Subcutaneous abdominal adipose tissue (tissue), 5 donors: ENCODE measurements around the gene MSI2.

ENCODE experiments used
- H3K27ac ChIP-seq: one replicate; pipeline ENCODE4 v1.7.0; 2013; ENCODE audit warnings: low read depth, mild to moderate bottlenecking, inconsistent platforms, low read length, moderate library complexity
- H3K27me3 ChIP-seq, 5 donors: one replicate each; pipeline ENCODE4 v1.7.0; 2013; ENCODE audit warnings: low read length in 5 of 5, inconsistent platforms in 1 of 5; ENCODE audit not compliant: control insufficient read depth in 5 of 5, insufficient read depth in 4 of 5
- H3K36me3 ChIP-seq, 5 donors: one replicate each; pipeline ENCODE4 v1.7.0; 2013; ENCODE audit warnings: low read length in 5 of 5; ENCODE audit not compliant: control insufficient read depth in 5 of 5, insufficient read depth in 5 of 5
- H3K4me1 ChIP-seq, 5 donors: one replicate each; pipeline ENCODE4 v1.7.0; 2013; ENCODE audit warnings: low read length in 5 of 5, mild to moderate bottlenecking in 3 of 5, moderate library complexity in 1 of 5; ENCODE audit not compliant: control insufficient read depth in 5 of 5, insufficient read depth in 5 of 5
- H3K4me3 ChIP-seq, 5 donors: one replicate each; pipeline ENCODE4 v1.7.0; 2013; ENCODE audit warnings: low read length in 5 of 5, low read depth in 1 of 5
- H3K9ac ChIP-seq, 5 donors: one replicate each; pipeline ENCODE4 v1.7.0; 2013; ENCODE audit warnings: low read length in 5 of 5, mild to moderate bottlenecking in 4 of 5, moderate library complexity in 3 of 5
- H3K9me3 ChIP-seq, 5 donors: one replicate each; pipeline ENCODE4 v1.7.0; 2013; ENCODE audit warnings: low read length in 5 of 5; ENCODE audit not compliant: control insufficient read depth in 5 of 5
- donor health status: healthy.
- donor health status: healthy.
- donor health status: healthy.
- donor health status: healthy.
- donor health status: healthy.

The MSI2 gene

DNA sequence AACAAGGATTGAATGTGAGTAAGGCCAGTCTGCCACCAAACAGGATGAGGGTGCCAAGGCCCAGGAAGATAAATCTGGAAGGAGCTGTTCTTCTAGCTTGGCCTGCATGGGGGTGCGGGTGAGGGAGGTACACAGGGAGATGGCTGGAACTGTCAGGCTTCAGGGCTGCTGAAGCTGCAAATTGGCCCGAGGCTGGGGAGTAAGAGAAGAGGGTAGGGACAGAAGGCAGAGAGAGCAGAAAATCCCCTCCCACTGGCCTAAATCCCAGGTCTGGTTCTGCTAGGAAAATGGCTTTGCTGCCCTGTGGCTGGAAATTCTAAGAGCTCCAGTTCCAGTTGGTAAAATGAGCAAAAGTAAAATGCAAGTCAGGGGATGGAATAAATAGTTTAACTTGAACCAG is 400.9 kb downstream of the MSI2 start:
- no peak overlapping the region for H3K4me3 ChIP-seq
- H3K36me3 ChIP-seq = peaks cover 0 to 4% (median 0%) of the 10 kb centered on the region in 5 donors
- H3K9me3 ChIP-seq = no peaks in the 10 kb centered on the region
- no peak overlapping the region for H3K27ac ChIP-seq
- no peak overlapping the region for H3K9ac ChIP-seq
- H3K27me3 ChIP-seq = no peaks in the 10 kb centered on the region
- H3K4me1 ChIP-seq = peaks cover 0 to 8% (median 1%) of the 10 kb centered on the region in 5 donors

DNA sequence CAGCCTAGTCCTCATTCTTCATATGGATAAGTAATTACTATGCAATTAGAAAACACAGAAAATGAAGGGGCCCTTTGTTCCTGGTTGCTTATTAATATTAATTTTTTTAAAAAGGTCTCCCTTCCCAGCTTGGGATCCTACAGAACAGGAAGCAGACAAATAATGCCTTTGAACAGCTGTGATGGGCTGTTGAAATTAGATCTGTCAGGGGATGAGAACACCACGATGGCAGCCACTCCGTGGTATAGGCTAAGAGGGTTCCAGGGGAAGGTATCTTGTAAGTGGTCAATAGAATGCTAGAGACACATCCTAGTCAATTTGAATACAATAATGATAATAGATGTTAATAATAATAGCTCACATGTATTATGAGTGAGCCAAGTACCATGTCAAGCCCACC is 405.7 kb downstream of the MSI2 start:
- no peak overlapping the region for H3K4me3 ChIP-seq
- no peaks in the 10 kb centered on the region for H3K36me3 ChIP-seq
- H3K27ac ChIP-seq = peak overlapping the region; percentile 84
- peaks cover 4 to 23% (median 14%) of the 10 kb centered on the region in 5 donors for H3K4me1 ChIP-seq
- H3K9me3 ChIP-seq = no peaks in the 10 kb centered on the region
- no peaks in the 10 kb centered on the region for H3K27me3 ChIP-seq
- peak overlapping the region in 1 of 5 donors; percentile 65 for H3K9ac ChIP-seq

DNA sequence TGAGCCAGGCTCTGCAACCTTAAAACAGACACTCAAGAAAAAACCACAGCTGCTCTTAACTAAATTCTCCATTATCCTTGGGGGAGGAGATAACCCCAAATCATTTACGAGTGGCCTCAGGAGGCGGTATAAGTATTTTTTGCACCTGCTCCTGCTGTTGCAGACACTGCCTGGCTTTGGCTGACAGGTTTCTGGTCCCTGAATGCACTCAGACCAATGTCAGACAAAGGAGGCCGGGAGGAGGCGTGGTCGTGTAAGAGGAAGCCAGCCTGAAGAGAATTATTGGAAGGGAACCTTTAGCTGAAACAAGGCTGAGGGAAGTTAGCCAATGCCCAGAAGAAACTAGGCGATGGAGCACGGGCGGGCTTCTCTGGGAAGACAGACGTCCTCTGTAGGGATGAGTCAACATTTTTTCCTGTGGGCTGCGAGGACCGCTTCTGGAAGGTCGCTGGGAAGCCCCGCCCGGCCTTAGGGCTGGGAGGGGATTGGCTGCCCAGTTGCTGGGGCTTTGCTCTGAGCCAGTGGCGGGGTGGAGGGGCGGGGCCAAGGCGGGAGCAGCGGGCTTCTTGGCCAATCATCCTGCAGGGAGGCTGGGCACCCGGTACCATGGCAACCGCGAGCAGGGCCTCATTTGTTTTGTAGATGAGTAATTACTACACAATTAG is 406.5 kb downstream of the MSI2 start:
- H3K27me3 ChIP-seq = no peaks in the 10 kb centered on the region
- H3K36me3 ChIP-seq = no peaks in the 10 kb centered on the region
- no peaks in the 10 kb centered on the region for H3K9me3 ChIP-seq
- peak overlapping the region in 4 of 5 donors; percentile 32 to 50 (median 49) for H3K4me3 ChIP-seq
- peaks cover 4 to 29% (median 20%) of the 10 kb centered on the region in 5 donors for H3K4me1 ChIP-seq
- H3K9ac ChIP-seq = peak overlapping the region in 2 of 5 donors; percentile 33 to 65
- peak overlapping the region; percentile 84 for H3K27ac ChIP-seq

DNA sequence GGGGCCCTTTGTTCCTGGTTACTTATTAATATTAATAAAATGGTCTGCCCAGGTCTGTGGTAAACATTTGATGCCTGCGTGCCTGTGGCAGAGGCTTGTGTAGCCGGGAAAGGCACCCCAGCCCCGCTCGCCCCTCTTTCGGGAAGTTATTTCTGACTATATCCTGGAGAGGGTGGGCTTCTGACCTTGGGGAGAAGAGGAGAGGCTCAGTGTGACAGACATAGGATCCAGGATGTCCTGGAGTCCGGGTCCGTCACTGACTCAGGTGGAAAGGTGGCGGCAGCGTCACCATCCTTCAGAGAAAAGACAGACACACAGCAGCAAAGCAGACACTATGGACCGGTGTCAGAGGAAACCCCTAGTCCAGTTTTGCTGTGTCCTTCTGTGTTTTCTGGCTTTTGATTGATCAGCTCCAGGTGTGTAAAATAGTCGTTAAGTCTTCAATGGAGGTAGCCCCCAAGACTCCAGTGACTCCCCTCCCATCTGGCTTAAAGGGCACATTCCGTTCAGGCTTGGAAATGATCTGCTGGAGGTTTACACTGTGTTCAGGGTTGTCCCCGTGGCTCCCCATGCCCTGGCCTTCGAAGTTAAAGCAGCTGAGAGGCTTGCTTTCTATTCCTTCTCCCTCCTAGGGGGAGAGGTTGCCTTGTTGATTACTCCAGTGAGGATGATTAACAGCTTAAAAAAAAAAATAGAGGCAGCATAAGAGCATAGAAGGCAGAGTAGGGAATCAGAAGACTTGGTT is 407.2 kb downstream of the MSI2 start:
- H3K27ac ChIP-seq = peak overlapping the region; percentile 84

DNA sequence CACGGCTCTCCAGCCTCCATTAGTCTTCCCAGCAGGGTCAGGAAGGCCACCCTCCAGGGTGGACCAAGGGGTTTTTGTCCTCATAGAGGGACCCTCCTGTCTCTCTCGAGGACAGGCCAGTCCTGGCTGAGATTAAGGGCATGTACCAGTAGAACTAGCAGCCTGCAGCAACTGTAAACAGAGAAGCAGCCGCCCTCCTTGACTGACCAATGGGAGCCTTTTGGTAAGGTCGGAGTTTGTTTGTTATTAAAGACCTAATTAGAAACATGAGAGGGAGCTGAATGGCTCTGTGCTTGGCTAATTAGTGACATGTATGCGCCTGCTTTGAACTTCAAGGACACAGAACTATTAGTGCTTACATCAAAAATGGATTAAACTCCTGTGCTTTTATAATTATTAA is 408.8 kb downstream of the MSI2 start:
- Histone ChIP-seq H3K4me3 (no peak overlapping the region), H3K27ac (no peak overlapping the region), H3K4me1 (peaks cover 4 to 29% (median 20%) of the 10 kb centered on the region in 5 donors), H3K9me3 (no peaks in the 10 kb centered on the region), H3K27me3 (no peaks in the 10 kb centered on the region), H3K36me3 (no peaks in the 10 kb centered on the region), H3K9ac (no peak overlapping the region)

More for the DNA sequence above, 407.2 kb downstream of the MSI2 start:
- H3K4me1 ChIP-seq = peaks cover 4 to 29% (median 20%) of the 10 kb centered on the region in 5 donors
- H3K9me3 ChIP-seq = no peaks in the 10 kb centered on the region
- no peaks in the 10 kb centered on the region for H3K36me3 ChIP-seq
- peak overlapping the region in 2 of 5 donors; percentile 22 to 40 for H3K4me3 ChIP-seq
- peak overlapping the region in 3 of 5 donors; percentile 27 to 60 (median 48) for H3K9ac ChIP-seq
- H3K27me3 ChIP-seq = no peaks in the 10 kb centered on the region

DNA sequence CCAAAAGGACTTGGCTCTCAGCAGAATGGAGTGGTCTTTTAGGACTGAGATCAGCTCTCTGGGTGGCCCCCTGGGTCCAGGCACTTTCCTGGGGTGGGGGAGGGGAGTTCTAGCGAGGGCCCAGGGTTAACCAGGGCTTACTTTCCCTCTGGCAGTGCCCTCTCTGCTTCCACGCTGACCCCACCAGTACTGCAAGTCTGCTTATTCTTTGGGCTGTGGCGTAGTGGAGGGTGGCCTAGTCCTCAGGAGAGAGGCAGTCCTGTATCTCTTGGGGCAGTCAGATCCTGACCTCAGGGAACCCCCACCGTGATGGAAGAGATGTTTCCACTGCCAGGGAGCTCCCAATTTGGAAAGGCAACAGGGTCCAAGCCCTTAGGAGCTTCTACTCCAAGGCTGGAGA is 409.4 kb downstream of the MSI2 start:
- H3K4me1 ChIP-seq = peaks cover 4 to 29% (median 20%) of the 10 kb centered on the region in 5 donors
- no peak overlapping the region for H3K9ac ChIP-seq
- H3K27ac ChIP-seq = no peak overlapping the region
- no peak overlapping the region for H3K4me3 ChIP-seq
- H3K36me3 ChIP-seq = no peaks in the 10 kb centered on the region
- no peaks in the 10 kb centered on the region for H3K9me3 ChIP-seq
- H3K27me3 ChIP-seq = no peaks in the 10 kb centered on the region

DNA sequence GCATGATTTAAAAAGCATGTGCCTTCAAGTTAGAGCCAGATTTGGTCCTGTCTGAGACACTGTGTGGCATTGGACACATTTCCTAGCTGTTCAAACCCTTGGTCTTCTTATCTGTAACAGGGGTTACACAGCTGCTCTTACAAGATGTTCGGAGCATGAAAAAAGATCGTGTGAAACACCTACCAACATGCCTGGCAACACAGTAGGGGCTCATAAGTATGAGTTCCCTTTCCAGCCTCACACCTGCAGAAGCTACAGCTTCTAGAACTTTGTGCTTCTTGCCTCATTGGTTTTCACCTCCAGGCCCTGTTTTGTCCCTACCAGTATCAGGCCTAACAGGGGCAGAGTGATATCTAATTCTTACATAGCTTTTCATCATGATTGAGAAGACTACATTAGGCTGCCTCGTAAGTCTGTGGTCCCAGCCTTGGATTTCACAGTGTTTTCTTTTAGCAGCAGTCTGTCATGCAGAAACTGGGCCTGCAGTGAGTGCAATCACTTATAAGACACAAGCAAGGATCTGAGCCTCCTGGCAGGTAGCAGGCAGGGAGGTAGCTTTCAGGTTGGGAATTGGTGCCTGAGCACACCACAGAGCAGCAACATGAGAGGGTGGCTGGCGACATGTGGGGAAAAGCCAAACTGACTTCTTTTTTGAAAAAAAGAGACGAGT is 410.0 kb downstream of the MSI2 start:
- H3K27ac ChIP-seq = no peak overlapping the region
- no peak overlapping the region for H3K4me3 ChIP-seq
- no peaks in the 10 kb centered on the region for H3K36me3 ChIP-seq
- no peaks in the 10 kb centered on the region for H3K27me3 ChIP-seq
- peaks cover 4 to 29% (median 20%) of the 10 kb centered on the region in 5 donors for H3K4me1 ChIP-seq
- no peak overlapping the region for H3K9ac ChIP-seq
- H3K9me3 ChIP-seq = no peaks in the 10 kb centered on the region

DNA sequence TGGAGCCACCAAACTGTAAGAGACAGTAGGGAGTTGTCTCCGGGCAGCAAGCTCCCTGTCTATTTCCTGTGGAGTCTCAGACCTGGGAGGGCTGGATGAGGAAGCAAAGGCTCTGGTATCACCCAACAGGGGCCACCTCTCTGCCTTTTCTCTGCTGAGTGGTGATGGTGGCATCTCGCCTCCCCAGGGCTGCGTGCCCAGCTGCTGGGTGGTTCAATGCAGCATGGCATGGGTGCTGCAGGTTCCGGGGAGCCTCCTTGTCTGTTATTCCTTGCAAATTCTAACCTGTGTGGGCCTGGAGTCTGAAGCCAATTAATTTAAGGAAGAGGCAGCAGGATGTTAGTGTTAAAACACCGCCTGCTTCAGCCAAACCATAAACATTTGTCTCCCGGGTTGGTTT is 410.6 kb downstream of the MSI2 start:
- Histone ChIP-seq H3K9ac (no peak overlapping the region), H3K9me3 (no peaks in the 10 kb centered on the region), H3K27me3 (no peaks in the 10 kb centered on the region), H3K36me3 (no peaks in the 10 kb centered on the region), H3K4me3 (no peak overlapping the region), H3K4me1 (peaks cover 4 to 27% (median 23%) of the 10 kb centered on the region in 5 donors), H3K27ac (no peak overlapping the region)

DNA sequence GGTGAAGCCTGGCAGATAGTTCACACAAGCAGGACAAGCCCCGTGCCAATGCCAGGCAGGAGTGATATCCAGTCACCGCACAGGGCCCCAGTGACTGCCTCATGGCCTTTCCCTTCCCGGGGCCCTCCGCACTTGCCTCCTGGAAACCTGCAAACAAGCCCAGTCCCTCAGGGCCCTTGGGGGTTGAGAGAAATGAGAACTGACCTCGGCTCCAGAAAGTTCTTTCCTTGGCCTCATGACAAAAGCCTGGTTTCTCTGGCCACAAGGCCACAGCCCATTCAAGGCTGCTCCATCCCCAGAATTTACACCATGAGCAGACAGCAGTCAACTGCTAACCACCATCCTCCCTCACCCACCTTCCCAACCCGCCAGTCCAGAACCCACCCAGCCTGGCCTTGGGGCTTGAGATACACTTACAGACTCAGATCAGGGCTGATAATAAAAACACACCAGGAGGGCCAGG is 411.2 kb downstream of the MSI2 start:
- Histone ChIP-seq H3K27ac (no peak overlapping the region), H3K4me1 (peaks cover 2 to 25% (median 20%) of the 10 kb centered on the region in 5 donors), H3K4me3 (no peak overlapping the region), H3K9me3 (no peaks in the 10 kb centered on the region), H3K9ac (no peak overlapping the region), H3K36me3 (no peaks in the 10 kb centered on the region), H3K27me3 (no peaks in the 10 kb centered on the region)

GRCh38 chr17:57668332-57668731 is 412.0 kb downstream of the MSI2 start:
- no peak overlapping the region for H3K4me3 ChIP-seq
- no peak overlapping the region for H3K27ac ChIP-seq
- no peak overlapping the region for H3K9ac ChIP-seq
- no peaks in the 10 kb centered on the region for H3K9me3 ChIP-seq
- peaks cover 0 to 17% (median 15%) of the 10 kb centered on the region in 5 donors for H3K4me1 ChIP-seq
- H3K36me3 ChIP-seq = no peaks in the 10 kb centered on the region
- no peaks in the 10 kb centered on the region for H3K27me3 ChIP-seq
